Body of pancreas (tissue), 4 donors: ENCODE data around the gene LARP1B.

Experiments
- POLR2A ChIP-seq, 3 donors: fragments of 450-650 bp; IDR thresholded peaks; one replicate each; pipeline ENCODE4 v1.6.1; 2016; ENCODE audit warnings: antibody characterized with exemption in 3 of 3, mild to moderate bottlenecking in 2 of 3
- TF ChIP-seq, protein P1 (sequence below), 7 experiments: fragments of 450-650 bp in 4 of 7; fragments of 200-600 bp in 3 of 7; sonication (generic) in 3 of 7; IDR thresholded peaks; one replicate each; pipeline ENCODE4 v1.5.1; 2016 to 2019; ENCODE audit warnings: antibody characterized with exemption in 7 of 7

DNA sequence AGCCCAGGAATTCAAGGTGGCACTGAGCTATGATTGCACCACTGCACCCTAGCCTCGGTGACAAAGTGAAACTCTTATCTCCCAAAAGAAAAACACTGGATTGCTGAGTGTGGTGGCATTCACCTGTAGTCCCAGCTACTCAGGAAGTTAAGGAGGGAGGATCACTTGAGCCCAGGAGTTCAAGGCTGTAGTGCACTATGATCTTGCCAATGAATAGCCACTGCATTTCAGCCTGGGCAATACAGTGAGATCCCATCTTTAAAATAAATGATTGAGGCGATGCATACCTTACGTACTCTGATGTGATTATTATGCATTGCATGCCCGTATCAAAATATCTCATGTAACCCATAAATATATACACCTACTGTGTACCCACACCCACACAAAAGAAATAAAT, 31.2 kb upstream of the LARP1B start:
- no peak for TF ChIP-seq POLR2A (IDR thresholded peaks at IDR 0.05)
- TF ChIP-seq, protein P1, sequence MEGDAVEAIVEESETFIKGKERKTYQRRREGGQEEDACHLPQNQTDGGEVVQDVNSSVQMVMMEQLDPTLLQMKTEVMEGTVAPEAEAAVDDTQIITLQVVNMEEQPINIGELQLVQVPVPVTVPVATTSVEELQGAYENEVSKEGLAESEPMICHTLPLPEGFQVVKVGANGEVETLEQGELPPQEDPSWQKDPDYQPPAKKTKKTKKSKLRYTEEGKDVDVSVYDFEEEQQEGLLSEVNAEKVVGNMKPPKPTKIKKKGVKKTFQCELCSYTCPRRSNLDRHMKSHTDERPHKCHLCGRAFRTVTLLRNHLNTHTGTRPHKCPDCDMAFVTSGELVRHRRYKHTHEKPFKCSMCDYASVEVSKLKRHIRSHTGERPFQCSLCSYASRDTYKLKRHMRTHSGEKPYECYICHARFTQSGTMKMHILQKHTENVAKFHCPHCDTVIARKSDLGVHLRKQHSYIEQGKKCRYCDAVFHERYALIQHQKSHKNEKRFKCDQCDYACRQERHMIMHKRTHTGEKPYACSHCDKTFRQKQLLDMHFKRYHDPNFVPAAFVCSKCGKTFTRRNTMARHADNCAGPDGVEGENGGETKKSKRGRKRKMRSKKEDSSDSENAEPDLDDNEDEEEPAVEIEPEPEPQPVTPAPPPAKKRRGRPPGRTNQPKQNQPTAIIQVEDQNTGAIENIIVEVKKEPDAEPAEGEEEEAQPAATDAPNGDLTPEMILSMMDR (IDR thresholded peaks at IDR 0.05): no peak
